Loucy (cell line): ENCODE measurements around the gene FHIP1A.
A peak's percentile ranks its signal among the peaks of the same experiment; 100 is the strongest.

Experiments used
- H2AFZ ChIP-seq: fragments of 200-600 bp; sonication (generic); 2 replicates; pipeline ENCODE4 v1.6.0; 2016; ENCODE audit warnings: antibody characterized with exemption, mild to moderate bottlenecking, low read length, moderate library complexity
- H3F3A ChIP-seq: fragments of 200-600 bp; 2 replicates; pipeline ENCODE4 v1.6.0; 2016; ENCODE audit warnings: antibody characterized with exemption, low read depth, mild to moderate bottlenecking
- H3K27me3 ChIP-seq: fragments of 200-600 bp; sonication (generic); 2 replicates; pipeline ENCODE4 v1.6.1; 2014; ENCODE audit warnings: low read length, mild to moderate bottlenecking; ENCODE audit not compliant: insufficient read depth, poor library complexity, severe bottlenecking
- H3K36me3 ChIP-seq: fragments of 200-600 bp; sonication (generic); 2 replicates; pipeline ENCODE4 v1.6.1; 2016; ENCODE audit warnings: low read length; ENCODE audit not compliant: insufficient read depth
- H3K4me1 ChIP-seq: fragments of 200-600 bp; sonication (generic); 2 replicates; pipeline ENCODE4 v1.5.1; 2014; ENCODE audit warnings: low read length, mild to moderate bottlenecking; ENCODE audit not compliant: insufficient read depth, poor library complexity, severe bottlenecking
- H3K4me2 ChIP-seq: fragments of 200-600 bp; sonication (generic); 2 replicates; pipeline ENCODE4 v1.6.0; 2014; ENCODE audit warnings: antibody characterized with exemption, low read length, low read depth, mild to moderate bottlenecking; ENCODE audit not compliant: poor library complexity, severe bottlenecking
- H3K4me3 ChIP-seq: fragments of 200-600 bp; sonication (generic); 2 replicates; pipeline ENCODE4 v1.5.1; 2014; ENCODE audit warnings: low read length, mild to moderate bottlenecking, mixed read lengths; ENCODE audit not compliant: poor library complexity, severe bottlenecking
- H3K79me2 ChIP-seq: fragments of 200-600 bp; sonication (generic); 2 replicates; pipeline ENCODE4 v1.6.1; 2014; ENCODE audit warnings: low read length; ENCODE audit not compliant: insufficient read depth
- H3K9ac ChIP-seq: fragments of 200-600 bp; sonication (generic); 2 replicates; pipeline ENCODE4 v1.6.0; 2014; ENCODE audit warnings: mild to moderate bottlenecking, low read depth, low read length, moderate library complexity; ENCODE audit not compliant: poor library complexity, severe bottlenecking
- H3K9me2 ChIP-seq: fragments of 200-600 bp; sonication (generic); replicated peaks from 2 replicates; pipeline ENCODE4 v1.6.1; 2016; ENCODE audit warnings: low read depth, low read length, mixed read lengths
- H3K9me3 ChIP-seq: fragments of 200-600 bp; sonication (generic); 2 replicates; pipeline ENCODE4 v1.6.1; 2014; ENCODE audit warnings: mild to moderate bottlenecking, antibody characterized with exemption, low read length, low read depth; ENCODE audit not compliant: insufficient read depth
- H4K20me1 ChIP-seq: fragments of 200-600 bp; sonication (generic); 2 replicates; pipeline ENCODE4 v1.6.0; 2014; ENCODE audit warnings: antibody characterized with exemption, low read length, mild to moderate bottlenecking; ENCODE audit not compliant: insufficient read depth, poor library complexity, severe bottlenecking
- CTCF ChIP-seq: fragments of 200-600 bp; sonication (generic); conservative IDR thresholded peaks from 2 replicates; pipeline ENCODE4 v1.5.1; 2014; ENCODE audit warnings: mild to moderate bottlenecking, antibody characterized with exemption, low read length
- EZH2phosphoT487 ChIP-seq: fragments of 200-600 bp; IDR thresholded peaks from 2 replicates; pipeline ENCODE4 v1.6.1; 2018; ENCODE audit warnings: antibody characterized with exemption, mild to moderate bottlenecking, moderate library complexity, borderline replicate concordance

The FHIP1A gene

DNA sequence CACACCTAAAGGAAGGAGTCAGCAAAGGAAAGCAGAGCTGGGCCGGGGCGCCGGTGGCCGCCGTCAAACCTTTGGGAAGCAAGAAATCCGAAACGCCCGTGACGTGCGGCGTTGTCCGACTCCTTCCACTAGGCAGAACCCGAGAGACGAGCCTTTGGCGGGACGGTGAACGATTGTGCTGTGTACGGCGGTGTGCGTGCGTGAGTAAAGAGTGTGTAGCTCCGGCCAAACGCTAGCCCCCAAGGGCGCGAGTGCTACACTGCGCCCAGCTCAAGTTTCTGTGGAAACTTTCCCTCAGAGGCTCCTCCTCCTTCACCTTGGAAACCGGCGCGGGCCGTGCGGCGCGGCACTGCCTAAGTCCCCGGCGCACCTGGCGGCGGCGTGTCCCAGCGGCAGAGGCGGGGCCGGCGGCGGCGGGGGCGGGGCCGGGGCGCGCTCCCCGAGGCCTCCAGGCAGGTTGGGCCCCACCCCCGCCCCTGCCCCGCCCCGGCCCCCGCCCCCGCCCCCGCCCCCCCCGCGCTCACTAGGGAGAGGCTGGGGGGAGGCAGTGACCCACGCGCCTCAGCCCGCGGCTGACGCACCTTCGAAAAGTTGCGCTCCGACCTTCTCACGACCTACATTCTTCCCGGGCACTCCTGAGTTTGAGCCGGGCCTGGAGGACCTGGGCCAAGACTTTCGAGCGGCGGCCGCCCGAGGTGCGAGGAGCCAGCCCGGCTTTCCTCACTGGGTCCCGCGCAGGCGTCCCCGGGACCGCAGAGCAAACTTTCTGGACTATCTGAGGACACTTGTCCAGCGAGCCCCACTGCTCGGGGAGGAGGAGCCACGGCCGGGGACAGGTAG lies at the start of gene FHIP1A:
TSS of gene FHIP1A (plus strand) at position 547 of the 840 bp plus-strand sequence. CDS start 157,084 bp downstream, outside the sequence.
- H2AFZ ChIP-seq: peak within 1 kb of the TSS; percentile 72
- peak within 1 kb of the TSS; percentile 86 for H3K4me2 ChIP-seq
- H3K9me3 ChIP-seq: no peaks in the 10 kb centered on the region
- no peaks in the 10 kb centered on the region for H3K79me2 ChIP-seq
- H3K9ac ChIP-seq: no peak within 1 kb of the TSS
- no peak for TF ChIP-seq EZH2phosphoT487
- no peak for TF ChIP-seq CTCF
- H3K4me1 ChIP-seq: no peaks in the 10 kb centered on the region
- H3K9me2 ChIP-seq: no peaks in the 10 kb centered on the region
- H3K36me3 ChIP-seq: no peaks in the 10 kb centered on the region
- H3F3A ChIP-seq: no peaks in the 10 kb centered on the region
- H3K27me3 ChIP-seq: peaks cover 24% of the 10 kb centered on the region
- peak within 1 kb of the TSS; percentile 67 for H3K4me3 ChIP-seq
- H4K20me1 ChIP-seq: no peaks in the 10 kb centered on the region

DNA sequence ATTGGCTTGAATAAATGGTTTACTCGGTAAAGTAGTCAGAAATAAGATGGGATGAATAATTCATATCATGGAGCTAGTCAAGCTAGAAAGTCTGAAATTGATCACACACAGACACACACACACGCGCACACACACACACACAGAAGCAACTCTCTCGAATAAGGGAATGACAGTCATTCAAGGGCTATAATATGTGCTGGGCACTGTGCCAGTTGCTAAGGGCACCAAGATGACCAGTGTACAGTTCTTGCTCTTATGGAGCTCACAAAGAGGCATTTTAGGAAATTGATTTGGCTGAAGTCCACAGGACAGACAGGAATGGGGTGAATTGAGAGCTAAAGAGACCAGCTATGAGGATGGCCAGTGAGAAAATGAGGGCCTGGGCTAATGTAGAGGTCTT lies 49.4 kb upstream of the FHIP1A start:
- TF ChIP-seq CTCF (no peak), EZH2phosphoT487 (no peak)
- H3K4me1 ChIP-seq: no peaks in the 10 kb centered on the region
- no peaks in the 10 kb centered on the region for H4K20me1 ChIP-seq
- H3K36me3 ChIP-seq: no peaks in the 10 kb centered on the region
- no peaks in the 10 kb centered on the region for H3K79me2 ChIP-seq
- H3K4me2 ChIP-seq: no peak overlapping the region
- H3F3A ChIP-seq: no peaks in the 10 kb centered on the region
- no peak overlapping the region for H3K9ac ChIP-seq
- no peak overlapping the region for H3K4me3 ChIP-seq
- H3K27me3 ChIP-seq: no peaks in the 10 kb centered on the region
- H3K9me2 ChIP-seq: no peaks in the 10 kb centered on the region
- no peak overlapping the region for H2AFZ ChIP-seq
- no peaks in the 10 kb centered on the region for H3K9me3 ChIP-seq

- H3K27me3 ChIP-seq: no peaks in the 10 kb centered on the region
- no peak overlapping the region for H3K9ac ChIP-seq
- H3K36me3 ChIP-seq: no peaks in the 10 kb centered on the region
- H3K9me2 ChIP-seq: no peaks in the 10 kb centered on the region
- H3K79me2 ChIP-seq: no peaks in the 10 kb centered on the region
- no peaks in the 10 kb centered on the region for H3K4me1 ChIP-seq
- 0 out of 2 replicates have a peak overlapping the region, but pooled peaks have one; percentile 48 for H2AFZ ChIP-seq
- H3K4me2 ChIP-seq: no peak overlapping the region
- TF ChIP-seq CTCF: no peak
- TF ChIP-seq EZH2phosphoT487: no peak
- no peaks in the 10 kb centered on the region for H4K20me1 ChIP-seq
- no peaks in the 10 kb centered on the region for H3K9me3 ChIP-seq
- no peak overlapping the region for H3K4me3 ChIP-seq
- H3F3A ChIP-seq: no peaks in the 10 kb centered on the region
Observed at GRCh38 chr4:151361126-151361525, 47.9 kb upstream of the FHIP1A start.
